HCT116 (cell line): ENCODE results near the gene NKX2-1.

Experiments
- CTCF ChIP-seq, 3 experiments: fragments of 200-600 bp in 1 of 3; sonication (generic) in 1 of 3; IDR thresholded peaks in 2 of 3; conservative IDR thresholded peaks in 1 of 3; 2 replicates each; pipeline ENCODE4 v1.5.1; 2012 to 2017; ENCODE audit warnings: low read depth in 2 of 3, low read length in 2 of 3, antibody characterized with exemption in 1 of 3, borderline replicate concordance in 1 of 3, control low read depth in 1 of 3, mild to moderate bottlenecking in 1 of 3, mixed read lengths in 1 of 3, mixed run types in 1 of 3, moderate library complexity in 1 of 3; ENCODE audit not compliant: insufficient read depth in 1 of 3
- EZH2phosphoT487 ChIP-seq: fragments of 200-600 bp; IDR thresholded peaks from 2 replicates; pipeline ENCODE4 v1.6.1; 2018; ENCODE audit warnings: antibody characterized with exemption, borderline replicate concordance
- POLR2A ChIP-seq: IDR thresholded peaks from 2 replicates; pipeline ENCODE4 v1.7.0; 2011; ENCODE audit warnings: borderline replicate concordance; ENCODE audit not compliant: insufficient read depth, insufficient read length; ENCODE audit errors: extremely low read depth
- REST ChIP-seq: IDR thresholded peaks from 2 replicates; pipeline ENCODE4 v1.6.1; 2012; ENCODE audit warnings: low read depth
- TF ChIP-seq, protein P1 (sequence below): IDR thresholded peaks from 2 replicates; pipeline ENCODE4 v1.6.1; 2011; ENCODE audit warnings: mild to moderate bottlenecking, low read length, moderate library complexity; ENCODE audit not compliant: insufficient replicate concordance; ENCODE audit errors: extremely low read depth

GRCh38 chr14:36496346-36496745, 23.7 kb downstream of the NKX2-1 start:
- TF ChIP-seq EZH2phosphoT487 (no peak), REST (no peak), POLR2A (no peak), CTCF (IDR thresholded peaks at IDR 0.05 in 2 of 3, conservative IDR thresholded peaks at IDR 0.05 in 1 of 3; ENCODE audit: borderline replicate concordance in 1 of 3, insufficient read depth in 1 of 3, low read depth in 2 of 3, low read length in 2 of 3) (no peak)
- TF ChIP-seq, protein P1, sequence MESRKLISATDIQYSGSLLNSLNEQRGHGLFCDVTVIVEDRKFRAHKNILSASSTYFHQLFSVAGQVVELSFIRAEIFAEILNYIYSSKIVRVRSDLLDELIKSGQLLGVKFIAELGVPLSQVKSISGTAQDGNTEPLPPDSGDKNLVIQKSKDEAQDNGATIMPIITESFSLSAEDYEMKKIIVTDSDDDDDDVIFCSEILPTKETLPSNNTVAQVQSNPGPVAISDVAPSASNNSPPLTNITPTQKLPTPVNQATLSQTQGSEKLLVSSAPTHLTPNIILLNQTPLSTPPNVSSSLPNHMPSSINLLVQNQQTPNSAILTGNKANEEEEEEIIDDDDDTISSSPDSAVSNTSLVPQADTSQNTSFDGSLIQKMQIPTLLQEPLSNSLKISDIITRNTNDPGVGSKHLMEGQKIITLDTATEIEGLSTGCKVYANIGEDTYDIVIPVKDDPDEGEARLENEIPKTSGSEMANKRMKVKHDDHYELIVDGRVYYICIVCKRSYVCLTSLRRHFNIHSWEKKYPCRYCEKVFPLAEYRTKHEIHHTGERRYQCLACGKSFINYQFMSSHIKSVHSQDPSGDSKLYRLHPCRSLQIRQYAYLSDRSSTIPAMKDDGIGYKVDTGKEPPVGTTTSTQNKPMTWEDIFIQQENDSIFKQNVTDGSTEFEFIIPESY, result no peak
